GM11168 (cell line): ENCODE data around the gene C12orf57.

ENCODE experiments used
- in situ Hi-C: fragments of 300-500 bp; cut with MboI; formaldehyde crosslinking; loops from one replicate; pipeline ENCODE4 v1.12.0; 2022; ENCODE audit warnings: low sequenced_read_pairs; ENCODE audit not compliant: unreplicated experiment

Gene C12orf57

GRCh38 chr12:6936194-6936635 lies 7.6 kb upstream of the C12orf57 start:
- in situ Hi-C loops: no loop called here

- in situ Hi-C loops: no loop called here
Measured at GRCh38 chr12:6936636-6937480, 7.0 kb upstream of the C12orf57 start.

- in situ Hi-C loops: no loop called here
Measured at GRCh38 chr12:6937481-6938352, 6.1 kb upstream of the C12orf57 start.

GRCh38 chr12:6938353-6939190 lies 5.2 kb upstream of the C12orf57 start:
- in situ Hi-C loops: no loop called here

GRCh38 chr12:6939191-6939540 lies 4.7 kb upstream of the C12orf57 start:
- in situ Hi-C loops: no loop called here

GRCh38 chr12:6941267-6941666 lies 2.6 kb upstream of the C12orf57 start:
- in situ Hi-C loops: no loop called here

GRCh38 chr12:6941782-6942181 lies 2.0 kb upstream of the C12orf57 start:
- in situ Hi-C loops: no loop called here

GRCh38 chr12:6942331-6942665 lies 1.5 kb upstream of the C12orf57 start:
- in situ Hi-C loops: no loop called here

GRCh38 chr12:6943389-6943721 lies 467 bp upstream of the C12orf57 start:
- in situ Hi-C loops: no loop called here

GRCh38 chr12:6944381-6945186 lies 762 bp downstream of the C12orf57 start:
- in situ Hi-C loops: no loop called here

GRCh38 chr12:6945613-6946012 lies 1.8 kb downstream of the C12orf57 start:
- in situ Hi-C loops: no loop called here

- in situ Hi-C loops: no loop called here
Measured at GRCh38 chr12:6946033-6946919, 2.5 kb downstream of the C12orf57 start.

GRCh38 chr12:6946920-6947374 lies 3.1 kb downstream of the C12orf57 start:
- in situ Hi-C loops: no loop called here

GRCh38 chr12:6947615-6948014 lies 3.8 kb downstream of the C12orf57 start:
- in situ Hi-C loops: no loop called here

GRCh38 chr12:6948873-6949594 lies 5.2 kb downstream of the C12orf57 start:
- in situ Hi-C loops: no loop called here

- in situ Hi-C loops: no loop called here
Measured at GRCh38 chr12:6950401-6950801, 6.6 kb downstream of the C12orf57 start.

- in situ Hi-C loops: no loop called here
Measured at GRCh38 chr12:6950811-6951540, 7.2 kb downstream of the C12orf57 start, which contains the start of gene PTPN6. PTPN6 (plus strand) TSS chr12:6951356; CDS start chr12:6951513, 157 bp downstream.
